NCI-H1417 (cell line): Measurements from ENCODE around the gene ACACB.

ENCODE experiments used
- DNase-seq, 3 experiments: peaks; one replicate each; lab custom pipeline; 2025; lab: John Stamatoyannopoulos, UW

ACACB gene

DNA sequence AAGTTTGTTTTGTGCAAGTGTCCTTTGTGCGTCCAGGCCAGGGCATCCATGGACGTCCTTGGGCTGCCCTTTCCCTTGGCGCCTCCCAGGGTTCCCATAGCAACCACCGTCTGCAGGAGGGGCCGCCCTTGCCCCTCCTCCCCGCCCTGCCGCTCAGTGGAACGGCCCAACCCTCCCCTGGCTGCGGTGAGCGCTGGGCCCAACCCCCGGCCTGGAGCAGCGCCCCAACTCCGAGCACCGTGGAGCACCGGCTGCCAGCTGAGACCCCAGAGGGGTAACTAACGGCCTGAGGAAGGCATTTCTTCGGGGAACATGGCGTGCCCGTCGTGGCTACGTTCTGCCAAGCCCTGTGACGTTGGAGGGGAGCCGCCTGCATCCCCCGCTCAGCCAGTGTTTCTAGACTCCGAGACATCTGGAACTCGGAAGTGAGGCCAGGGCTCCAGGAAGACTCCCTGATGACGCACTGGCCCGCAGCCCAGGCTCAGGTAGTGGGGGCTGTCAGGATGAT, 5.3 kb upstream of the ACACB start:
- DNase-seq: peak in 1 of 3 experiments; percentile 33

DNA sequence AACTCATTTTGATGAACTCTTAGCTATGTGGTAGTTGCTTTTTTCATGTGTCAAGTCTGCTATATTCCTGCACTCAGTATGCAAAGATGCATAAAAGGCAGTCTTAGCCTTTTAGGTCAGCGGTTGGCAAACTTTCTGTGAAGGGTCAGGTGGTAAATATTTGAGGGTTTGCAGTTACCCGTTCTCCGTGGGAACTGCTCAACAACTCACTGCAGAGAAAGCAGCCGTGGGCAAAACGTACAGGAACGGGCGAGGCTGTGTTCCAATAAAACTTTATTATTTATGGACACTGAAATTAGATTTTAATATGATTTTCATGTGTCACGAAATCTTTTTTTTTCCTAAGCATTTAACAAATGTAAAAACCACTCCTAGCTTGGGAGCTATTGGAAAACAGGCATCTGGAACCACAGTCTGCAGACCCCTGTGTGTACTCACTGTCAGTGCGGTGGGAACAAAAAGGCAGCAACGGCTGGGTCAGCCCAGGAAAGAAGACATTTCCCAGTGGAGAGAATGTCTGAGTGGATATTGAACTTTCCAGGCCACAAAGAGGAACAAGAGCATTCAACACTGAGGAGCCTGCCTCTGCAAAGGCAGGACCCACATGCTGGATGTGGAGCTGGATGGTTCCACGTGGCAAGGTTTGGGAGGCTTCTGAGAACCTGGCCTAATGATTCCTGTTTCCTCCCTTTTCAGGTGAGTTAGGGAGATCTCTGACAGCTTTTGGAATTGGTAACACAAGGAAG, 3.5 kb upstream of the ACACB start:
- no peak for DNase-seq

DNA sequence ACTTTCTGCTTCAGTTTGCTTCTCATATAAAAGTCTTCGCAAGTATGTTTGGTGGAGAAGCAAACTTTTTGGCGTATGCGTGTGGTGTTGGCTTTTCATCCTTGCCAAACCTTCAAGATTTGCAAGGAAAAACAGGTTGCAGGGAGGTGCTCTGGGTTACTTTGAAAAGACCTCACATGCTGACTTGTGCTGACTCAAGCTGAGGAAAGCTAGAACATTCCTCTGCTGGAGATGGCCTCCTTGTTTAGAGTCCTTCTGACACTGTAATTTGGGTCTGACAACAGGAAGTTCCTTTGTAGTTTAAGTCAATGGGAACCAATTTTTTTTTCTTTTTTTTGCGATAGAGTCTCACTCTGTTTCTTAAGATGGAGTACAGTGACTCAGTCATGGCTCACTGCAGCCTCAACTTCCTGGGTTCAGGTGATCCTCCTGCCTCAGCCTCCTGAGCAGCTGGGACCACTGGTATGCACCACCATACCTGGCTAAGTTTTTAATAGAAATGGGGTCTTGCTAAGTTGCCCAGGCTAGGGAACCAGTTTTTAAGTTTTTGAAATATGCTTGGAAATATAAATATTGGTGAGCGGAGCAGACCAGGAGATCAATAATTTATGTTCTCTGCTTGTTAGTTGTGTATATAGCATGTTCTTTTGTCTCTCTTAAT, 2.6 kb upstream of the ACACB start:
- no peak for DNase-seq

DNA sequence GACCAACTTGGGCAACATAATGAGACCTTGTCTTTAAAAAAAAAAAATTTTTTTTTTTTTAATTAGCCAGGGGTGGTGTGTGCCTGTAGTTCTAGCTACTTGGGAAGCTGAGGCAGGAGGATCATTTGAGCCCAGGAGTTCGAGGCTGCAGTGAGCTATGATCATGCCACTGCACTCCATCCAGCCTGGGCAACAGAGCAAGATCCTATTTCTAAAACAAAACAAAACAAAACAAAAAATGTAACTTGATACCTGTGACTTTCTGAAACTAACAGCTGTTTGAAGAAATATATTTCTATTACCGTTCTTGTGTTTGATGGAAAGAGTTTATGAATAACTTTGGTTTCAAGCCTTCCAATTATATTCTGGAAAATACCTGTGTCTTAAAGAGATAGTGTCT, 1.7 kb upstream of the ACACB start:
- no peak for DNase-seq

DNA sequence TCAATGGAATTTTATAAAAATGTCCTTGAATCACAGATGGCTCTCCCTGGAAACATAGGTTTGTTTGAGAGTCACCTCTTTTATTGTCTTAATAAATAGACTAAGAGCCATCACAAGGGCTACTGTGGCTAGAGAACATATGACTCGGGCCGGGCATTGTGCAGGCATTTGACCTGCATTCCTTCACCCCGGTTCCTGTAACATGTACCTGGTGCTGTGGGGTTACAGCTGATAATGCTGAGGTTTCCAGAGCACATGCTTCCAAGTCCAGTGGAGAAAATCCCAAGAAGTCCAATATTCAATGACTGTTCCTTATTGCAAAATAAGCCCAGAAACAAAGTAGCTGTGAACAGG, 1.0 kb upstream of the ACACB start:
- DNase-seq: no peak

DNA sequence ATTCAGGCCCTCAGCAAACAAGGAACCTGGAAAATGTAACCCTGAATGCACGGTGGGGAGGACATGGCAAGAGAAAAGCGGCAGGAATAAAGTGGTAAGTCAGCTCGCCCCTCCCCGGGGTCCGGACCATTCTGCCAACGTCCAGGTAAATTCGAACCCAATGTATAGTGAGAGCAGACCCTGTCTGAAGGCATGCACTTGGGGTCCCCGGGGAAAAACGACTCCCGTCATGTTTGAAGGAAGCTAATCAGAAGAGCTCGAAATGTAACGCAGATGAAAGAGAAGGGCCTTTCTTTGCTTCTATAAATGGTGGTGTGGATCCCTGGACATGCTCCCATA, 193 bp downstream of the ACACB start:
- no peak for DNase-seq

DNA sequence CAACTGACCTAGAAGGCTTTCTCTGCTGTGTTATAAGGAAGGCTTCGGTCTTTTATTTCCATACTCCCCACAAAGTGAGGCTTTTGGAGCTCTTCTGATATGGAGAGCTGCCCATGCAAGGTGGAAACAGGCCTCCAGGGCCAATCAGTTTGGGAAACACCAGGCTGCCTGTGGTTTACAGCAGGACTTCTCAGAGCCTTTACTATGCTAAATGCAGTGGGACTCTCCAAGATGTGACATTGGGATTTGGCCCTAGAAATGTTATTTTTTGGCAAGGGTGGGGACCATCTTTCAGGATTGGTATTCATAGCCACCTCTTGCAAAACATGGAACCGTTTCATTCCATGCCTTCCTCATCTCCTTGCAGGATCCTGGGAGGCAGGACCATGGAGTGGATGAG, 3.7 kb downstream of the ACACB start:
- DNase-seq: no peak

DNA sequence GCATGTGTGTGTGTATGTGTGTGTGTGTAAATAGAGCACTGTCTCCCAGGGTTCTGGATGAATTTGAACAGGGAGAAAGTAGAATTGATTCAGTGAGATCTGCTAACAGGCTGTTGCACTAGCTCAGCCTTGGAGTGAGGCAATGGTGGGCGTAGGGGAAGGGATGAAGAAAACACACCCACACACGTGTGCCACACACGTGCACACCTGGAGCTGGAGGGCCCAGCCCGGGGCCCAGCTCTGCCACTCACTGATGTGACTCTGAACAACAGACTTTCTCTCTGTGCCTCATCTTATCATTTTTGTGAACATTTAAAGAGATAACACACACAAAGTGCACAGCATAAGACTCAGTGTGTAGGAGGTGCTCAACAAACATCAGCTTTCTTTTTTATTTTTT, 4.2 kb downstream of the ACACB start:
- no peak for DNase-seq

DNA sequence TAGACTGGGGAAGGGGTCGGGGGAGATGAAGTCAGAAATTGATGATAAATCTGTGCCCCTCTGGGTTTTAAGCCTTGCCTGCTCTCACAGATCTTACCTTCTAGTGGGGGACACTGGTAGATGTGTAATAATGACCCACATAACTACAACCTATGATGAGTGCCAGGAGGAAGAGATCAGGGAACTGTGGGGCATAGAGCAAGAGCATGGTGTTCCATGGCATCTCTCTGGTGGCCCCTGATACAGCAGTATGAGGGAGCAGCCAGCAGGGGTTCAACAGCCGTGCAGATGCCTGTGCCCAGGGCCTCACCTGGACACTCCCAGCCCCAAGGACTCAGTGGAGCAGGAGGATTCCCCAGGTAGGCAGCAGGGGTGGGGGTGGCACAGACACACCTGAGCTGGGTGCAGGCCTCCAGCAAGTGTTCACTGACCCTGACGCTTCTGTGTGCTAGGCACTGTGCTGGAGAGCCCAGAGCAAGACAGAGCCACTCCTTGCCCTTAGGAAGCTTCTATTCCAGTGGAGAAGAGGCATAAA, 5.0 kb downstream of the ACACB start:
- DNase-seq: no peak

DNA sequence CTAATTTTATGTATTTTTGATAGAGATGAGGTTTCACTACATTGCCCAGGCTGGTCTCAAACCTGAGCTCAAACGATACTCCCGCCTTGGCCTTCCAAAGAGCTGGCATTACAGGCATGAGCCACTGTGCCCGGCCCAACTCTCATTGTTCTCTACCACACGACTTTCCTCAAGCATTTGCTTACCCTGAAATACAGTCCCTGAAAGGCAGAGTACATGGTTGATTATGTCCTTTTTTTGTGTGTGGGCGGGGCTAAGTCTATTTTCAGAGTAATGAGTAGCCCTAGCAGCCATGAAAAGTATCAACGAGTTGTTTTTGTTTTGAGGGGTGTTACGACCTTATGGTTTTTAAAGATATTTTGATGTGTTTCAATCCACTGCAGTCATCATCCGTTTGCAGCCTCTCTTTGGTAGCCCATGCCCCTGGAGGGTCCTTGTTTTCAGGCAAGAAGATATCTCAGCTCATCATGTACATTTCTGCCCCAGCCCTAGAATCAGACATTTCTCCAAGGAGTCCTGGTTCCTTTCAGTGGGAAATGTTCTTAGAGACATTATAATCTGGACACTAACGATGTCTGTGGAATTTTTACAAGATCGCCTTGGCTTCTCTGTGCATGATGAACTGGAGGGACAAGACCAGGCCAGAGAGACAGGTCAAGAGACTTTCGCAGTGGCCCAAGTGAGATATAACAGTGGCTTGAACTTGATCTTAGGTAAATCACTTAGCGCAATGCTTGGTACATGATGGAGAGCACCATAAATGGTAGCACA, 8.7 kb downstream of the ACACB start:
- no peak for DNase-seq

DNA sequence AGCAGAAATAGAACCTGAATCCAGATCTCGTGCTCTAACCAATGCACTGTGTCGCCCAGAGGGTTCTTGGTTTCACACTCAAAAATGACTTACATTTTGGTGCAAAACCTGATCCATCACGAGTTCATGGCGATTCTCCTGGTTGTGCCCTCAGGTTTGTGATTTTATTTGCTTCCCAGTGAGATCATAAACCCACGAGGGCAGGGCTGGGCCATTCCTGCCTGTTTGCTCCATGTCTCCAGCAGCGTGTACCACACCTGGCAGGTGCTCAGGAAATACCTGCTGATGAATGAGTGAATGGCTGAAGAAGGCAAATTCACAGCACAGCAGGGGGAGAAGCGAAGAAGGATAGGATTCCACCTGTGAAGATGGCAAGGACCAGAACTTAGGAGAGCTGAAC, 9.4 kb downstream of the ACACB start:
- peak in 1 of 3 experiments; percentile 15 for DNase-seq

DNA sequence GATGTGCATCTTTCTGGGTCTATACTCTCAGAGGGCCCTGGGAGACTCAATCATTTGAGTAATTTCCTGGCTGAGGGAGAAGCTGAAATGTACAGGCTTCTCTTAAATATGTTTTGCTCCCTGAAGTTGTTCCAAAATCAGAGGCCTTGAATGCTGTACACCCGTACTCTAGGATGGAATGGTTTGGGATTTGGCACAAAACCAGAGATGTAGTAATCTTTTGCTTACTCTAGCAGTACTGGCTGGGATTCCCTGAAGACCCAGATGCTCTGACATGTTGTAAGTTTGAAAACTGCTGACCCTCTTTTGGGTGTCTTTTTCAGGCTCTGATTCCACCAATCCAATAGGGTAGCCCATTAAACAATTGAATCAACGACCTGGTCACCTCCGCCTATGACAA, 10.4 kb downstream of the ACACB start:
- no peak for DNase-seq

DNA sequence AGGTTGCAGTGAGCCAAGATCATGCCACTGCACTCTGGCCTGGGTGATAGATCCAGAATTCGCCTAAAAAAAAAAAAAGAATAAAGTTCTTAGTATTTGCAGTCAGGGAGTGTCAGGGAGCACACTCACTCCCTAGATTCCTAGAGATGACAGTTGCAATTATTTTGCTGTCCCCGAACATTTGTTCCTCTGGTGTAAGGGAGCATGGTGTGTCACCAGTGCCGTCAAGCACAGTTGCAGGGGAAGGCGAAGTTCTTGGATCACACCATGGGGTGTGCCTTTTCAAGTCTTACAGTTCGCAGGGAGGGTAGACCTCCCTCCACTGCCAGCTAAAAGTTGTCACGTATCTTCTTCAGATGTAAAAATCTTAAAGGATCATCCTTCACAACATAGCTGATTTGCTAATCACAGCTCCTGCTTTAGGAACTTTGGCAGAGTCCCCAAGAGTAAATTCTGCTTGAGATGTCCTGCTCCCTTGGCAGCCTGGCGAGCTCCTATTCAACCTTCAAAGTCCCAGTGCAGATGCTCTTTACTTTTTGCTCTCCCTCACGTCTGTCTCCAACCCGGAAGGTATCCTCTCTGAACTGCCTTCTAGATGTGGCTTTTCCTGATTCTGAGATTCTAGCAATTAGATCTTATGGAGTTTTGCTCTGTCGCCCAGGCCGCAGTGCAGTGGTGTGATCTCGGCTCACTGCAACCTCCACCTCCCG, 11.3 kb downstream of the ACACB start:
- DNase-seq: no peak

DNA sequence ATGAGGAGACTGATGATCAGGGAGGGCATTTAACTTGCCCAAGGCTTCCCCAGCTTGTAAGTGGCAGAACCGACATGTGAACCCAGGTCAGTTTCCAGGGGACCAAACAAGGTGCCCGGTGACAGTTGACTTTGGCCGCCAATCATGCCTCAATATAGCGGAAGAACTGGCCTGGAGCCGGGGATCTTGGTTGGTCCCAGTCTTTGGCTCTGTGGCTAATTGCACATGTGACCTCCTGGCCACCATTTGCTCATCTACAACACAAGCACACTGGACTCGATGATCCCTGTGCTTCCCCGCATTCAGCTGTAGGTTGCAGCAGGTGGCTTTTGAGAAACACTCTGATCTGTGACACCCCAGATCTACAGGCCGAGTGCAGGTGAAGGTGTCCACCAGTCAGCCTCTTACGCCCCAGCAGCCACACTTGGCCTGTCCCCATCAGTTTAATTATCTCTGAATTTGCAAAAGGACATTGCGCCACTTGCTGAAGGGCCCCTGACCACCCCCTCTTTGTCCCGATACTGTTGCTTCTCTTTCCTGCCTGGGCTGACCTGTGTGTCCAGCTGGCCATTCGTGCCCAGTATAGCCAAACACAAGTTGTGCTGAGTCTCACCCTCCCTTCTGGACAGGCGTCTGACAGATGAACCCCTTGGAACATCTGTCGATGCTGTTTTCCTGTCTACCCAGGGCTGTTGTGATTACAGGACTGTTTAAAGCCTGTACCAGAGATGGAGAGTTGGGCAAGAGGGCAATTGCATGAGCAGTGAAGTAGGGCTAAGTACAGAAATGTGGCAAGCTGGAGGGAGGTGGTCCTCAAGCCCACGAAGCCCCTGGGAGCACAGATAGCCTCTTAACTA, 14.1 kb downstream of the ACACB start:
- no peak for DNase-seq

DNA sequence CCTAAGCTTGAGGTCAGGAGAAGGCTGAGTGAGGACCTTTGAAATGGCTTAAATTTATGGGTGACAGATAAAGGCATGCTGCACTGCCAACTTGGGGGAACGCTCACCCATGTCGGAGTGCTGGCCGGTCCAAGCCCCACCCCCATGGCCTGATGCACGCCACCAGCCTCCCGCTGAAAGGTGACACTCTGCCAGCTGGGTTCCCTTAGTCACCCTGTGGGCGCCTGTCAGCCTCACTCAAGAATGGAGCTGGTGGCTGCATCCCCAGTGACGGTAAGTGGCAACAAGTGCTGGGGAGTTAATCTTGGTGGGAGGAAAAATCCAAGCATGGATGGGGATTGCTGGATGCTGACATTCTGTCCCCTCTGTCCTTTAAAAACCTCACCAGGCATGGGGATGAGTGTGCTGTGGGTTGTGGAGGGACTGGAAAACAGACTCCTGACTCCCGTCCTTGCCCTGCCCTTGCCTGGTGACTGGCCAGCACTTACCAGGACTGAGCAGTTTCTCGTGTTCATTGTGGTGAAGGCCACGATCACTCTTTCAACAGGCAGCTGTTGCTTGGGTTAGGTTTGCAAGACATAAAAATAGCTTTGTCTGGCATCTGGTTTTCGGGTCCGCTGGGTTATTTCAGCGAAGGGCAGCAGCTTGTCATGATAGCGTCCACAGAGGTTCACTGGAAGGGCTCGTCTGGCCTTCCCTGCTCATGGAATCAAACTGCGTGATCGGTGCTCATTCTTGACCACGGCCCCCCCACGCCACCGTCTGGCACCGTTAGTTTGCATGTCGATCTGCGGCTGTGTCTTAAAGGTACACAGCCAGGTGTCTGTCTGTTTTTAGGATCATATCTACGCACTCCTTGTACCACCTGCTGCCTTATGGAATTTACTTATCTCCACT, 15.0 kb downstream of the ACACB start:
- peak in 2 of 3 experiments; percentile 27 to 54 for DNase-seq

DNA sequence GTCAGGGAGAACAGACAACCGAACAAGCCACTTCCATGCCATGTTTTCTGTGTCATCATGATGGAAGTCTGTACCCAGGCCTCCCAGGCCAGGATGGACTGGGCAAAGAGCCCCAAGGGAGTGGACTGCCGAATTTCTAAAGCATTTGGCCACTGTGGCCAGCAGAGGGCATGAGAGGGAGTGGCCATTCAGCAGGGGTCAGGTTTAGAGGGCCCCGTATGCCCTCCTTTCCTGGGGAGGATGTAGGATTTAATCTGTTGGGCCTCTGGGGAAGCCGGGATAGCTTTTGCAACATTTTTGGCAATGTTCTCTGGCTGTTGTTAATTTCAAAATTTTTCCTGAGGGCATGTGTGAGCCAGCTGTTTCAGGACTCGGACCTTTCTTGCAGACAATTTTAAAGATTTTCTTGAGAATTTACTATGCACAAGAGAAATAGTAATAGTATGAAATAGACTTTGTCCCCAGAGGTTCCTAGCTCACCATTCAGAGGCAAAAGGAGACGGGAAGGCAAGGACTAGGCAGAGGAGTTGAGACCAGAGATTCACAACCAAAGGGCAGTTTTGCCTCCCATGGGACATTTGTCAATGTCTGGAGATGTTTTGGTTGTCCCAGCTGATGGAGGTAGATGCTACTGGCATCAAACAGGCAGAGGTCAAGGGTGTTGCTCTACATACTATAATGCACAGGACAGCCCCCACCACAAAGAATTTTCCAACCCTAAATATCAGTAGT, 18.0 kb downstream of the ACACB start:
- peak in 1 of 3 experiments; percentile 18 for DNase-seq

DNA sequence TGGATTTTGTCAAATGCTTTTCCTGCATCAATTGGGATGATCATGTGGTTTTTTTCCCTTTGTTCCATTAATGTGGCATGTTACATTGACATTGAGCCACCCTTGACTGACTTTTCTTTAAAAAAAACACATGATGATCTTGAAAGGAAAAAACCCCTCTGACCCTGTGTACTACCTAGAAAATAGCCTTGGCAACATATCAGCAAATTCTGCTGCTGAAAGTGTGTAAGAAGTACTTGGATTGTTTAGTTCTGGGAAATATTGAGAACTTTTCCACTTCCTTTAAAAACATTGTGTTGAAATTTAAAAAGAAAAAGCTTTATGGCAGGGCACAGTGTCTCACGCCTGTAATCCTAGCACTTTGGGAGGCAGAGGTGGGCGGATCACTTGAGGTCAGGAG, 20.7 kb downstream of the ACACB start:
- DNase-seq: no peak

DNA sequence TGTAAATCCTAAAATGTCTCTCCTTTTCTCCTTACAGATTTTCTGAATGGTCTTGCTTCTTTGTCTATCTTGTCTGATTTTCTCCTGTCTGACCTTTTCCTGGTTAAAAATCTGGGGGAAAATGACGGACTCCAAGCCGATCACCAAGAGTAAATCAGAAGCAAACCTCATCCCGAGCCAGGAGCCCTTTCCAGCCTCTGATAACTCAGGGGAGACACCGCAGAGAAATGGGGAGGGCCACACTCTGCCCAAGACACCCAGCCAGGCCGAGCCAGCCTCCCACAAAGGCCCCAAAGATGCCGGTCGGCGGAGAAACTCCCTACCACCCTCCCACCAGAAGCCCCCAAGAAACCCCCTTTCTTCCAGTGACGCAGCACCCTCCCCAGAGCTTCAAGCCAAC, 23.0 kb downstream of the ACACB start:
- DNase-seq: no peak

DNA sequence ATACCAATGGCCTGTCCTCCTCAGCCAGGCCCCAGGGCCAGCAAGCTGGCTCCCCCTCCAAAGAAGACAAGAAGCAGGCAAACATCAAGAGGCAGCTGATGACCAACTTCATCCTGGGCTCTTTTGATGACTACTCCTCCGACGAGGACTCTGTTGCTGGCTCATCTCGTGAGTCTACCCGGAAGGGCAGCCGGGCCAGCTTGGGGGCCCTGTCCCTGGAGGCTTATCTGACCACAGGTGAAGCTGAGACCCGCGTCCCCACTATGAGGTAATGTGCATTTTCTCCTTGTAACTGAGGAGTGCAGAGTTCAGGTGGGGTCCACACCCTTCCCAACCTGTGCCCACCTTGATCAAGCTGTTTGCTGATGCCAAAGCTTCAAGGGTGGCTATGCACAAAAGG, 23.4 kb downstream of the ACACB start:
- DNase-seq: no peak
